WTC11 (cell line): ENCODE measurements around the gene HDGFL2.

Experiments
- CBFB ChIP-seq: sonication (generic); formaldehyde crosslinking; IDR thresholded peaks from 2 replicates; pipeline ENCODE4 v1.8.1; 2022; ENCODE audit warnings: mild to moderate bottlenecking, low read depth, missing genetic modification reagents
- ELF4 ChIP-seq: sonication (generic); formaldehyde crosslinking; IDR thresholded peaks from 2 replicates; pipeline ENCODE4 v1.8.1; 2022; ENCODE audit warnings: low read depth, mild to moderate bottlenecking, moderate library complexity, missing genetic modification reagents
- IRF2 ChIP-seq: sonication (generic); formaldehyde crosslinking; IDR thresholded peaks from 2 replicates; pipeline ENCODE4 v1.8.0; 2022; ENCODE audit warnings: low read depth, missing genetic modification reagents, borderline replicate concordance
- JUN ChIP-seq: sonication (generic); formaldehyde crosslinking; IDR thresholded peaks from 2 replicates; pipeline ENCODE4 v1.8.0; 2023; ENCODE audit warnings: mild to moderate bottlenecking, missing genetic modification reagents
- MAX ChIP-seq: sonication (generic); formaldehyde crosslinking; IDR thresholded peaks from 2 replicates; pipeline ENCODE4 v1.8.0; 2022; ENCODE audit warnings: mild to moderate bottlenecking, missing genetic modification reagents
- NFATC4 ChIP-seq: fragments of 250-450 bp; sonication (Bioruptor Pico); IDR thresholded peaks from 2 replicates; pipeline ENCODE4 v1.9.0; 2021; ENCODE audit warnings: mild to moderate bottlenecking
- NR2C2 ChIP-seq: sonication (generic); formaldehyde crosslinking; IDR thresholded peaks from 2 replicates; pipeline ENCODE4 v1.8.0; 2022; ENCODE audit warnings: mild to moderate bottlenecking, missing genetic modification reagents
- ZBTB43 ChIP-seq: sonication (generic); formaldehyde crosslinking; IDR thresholded peaks from 2 replicates; pipeline ENCODE4 v1.8.1; 2023; ENCODE audit warnings: mild to moderate bottlenecking, missing genetic modification reagents
- ZNF219 ChIP-seq: sonication (generic); formaldehyde crosslinking; IDR thresholded peaks from 2 replicates; pipeline ENCODE4 v1.8.0; 2023; ENCODE audit warnings: missing genetic modification reagents, mild to moderate bottlenecking, borderline replicate concordance
- ZNF423 ChIP-seq: fragments of 250-450 bp; sonication (Bioruptor Pico); IDR thresholded peaks from 2 replicates; pipeline ENCODE4 v2.1.2; 2022; ENCODE audit warnings: mild to moderate bottlenecking, moderate library complexity
- TF ChIP-seq, protein P1 (sequence below): fragments of 200-600 bp; IDR thresholded peaks from 2 replicates; pipeline ENCODE4 v1.8.0; 2022; ENCODE audit warnings: antibody characterized with exemption
- TF ChIP-seq, protein P2 (sequence below): sonication (generic); formaldehyde crosslinking; IDR thresholded peaks from 2 replicates; pipeline ENCODE4 v1.8.0; 2022; ENCODE audit warnings: mild to moderate bottlenecking, missing genetic modification reagents

GRCh38 chr19:4453232-4454179 lies 18.6 kb upstream of the HDGFL2 start:
- TF ChIP-seq NFATC4 (CRISPR knock-in tag): no peak
- no peak for TF ChIP-seq ZNF219
- TF ChIP-seq, protein P1, sequence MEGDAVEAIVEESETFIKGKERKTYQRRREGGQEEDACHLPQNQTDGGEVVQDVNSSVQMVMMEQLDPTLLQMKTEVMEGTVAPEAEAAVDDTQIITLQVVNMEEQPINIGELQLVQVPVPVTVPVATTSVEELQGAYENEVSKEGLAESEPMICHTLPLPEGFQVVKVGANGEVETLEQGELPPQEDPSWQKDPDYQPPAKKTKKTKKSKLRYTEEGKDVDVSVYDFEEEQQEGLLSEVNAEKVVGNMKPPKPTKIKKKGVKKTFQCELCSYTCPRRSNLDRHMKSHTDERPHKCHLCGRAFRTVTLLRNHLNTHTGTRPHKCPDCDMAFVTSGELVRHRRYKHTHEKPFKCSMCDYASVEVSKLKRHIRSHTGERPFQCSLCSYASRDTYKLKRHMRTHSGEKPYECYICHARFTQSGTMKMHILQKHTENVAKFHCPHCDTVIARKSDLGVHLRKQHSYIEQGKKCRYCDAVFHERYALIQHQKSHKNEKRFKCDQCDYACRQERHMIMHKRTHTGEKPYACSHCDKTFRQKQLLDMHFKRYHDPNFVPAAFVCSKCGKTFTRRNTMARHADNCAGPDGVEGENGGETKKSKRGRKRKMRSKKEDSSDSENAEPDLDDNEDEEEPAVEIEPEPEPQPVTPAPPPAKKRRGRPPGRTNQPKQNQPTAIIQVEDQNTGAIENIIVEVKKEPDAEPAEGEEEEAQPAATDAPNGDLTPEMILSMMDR: no peak
- TF ChIP-seq NR2C2 (CRISPR knock-in tag): no peak
- no peak for TF ChIP-seq MAX (CRISPR knock-in tag)
- TF ChIP-seq ELF4 (CRISPR knock-in tag): no peak
- TF ChIP-seq CBFB (CRISPR knock-in tag): no peak
- TF ChIP-seq ZNF423 (CRISPR knock-in tag): no peak
- no peak for TF ChIP-seq IRF2
- TF ChIP-seq ZBTB43: no peak
- TF ChIP-seq JUN (CRISPR knock-in tag): no peak
- TF ChIP-seq, protein P2, sequence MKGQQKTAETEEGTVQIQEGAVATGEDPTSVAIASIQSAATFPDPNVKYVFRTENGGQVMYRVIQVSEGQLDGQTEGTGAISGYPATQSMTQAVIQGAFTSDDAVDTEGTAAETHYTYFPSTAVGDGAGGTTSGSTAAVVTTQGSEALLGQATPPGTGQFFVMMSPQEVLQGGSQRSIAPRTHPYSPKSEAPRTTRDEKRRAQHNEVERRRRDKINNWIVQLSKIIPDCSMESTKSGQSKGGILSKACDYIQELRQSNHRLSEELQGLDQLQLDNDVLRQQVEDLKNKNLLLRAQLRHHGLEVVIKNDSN (CRISPR knock-in tag): no peak
